Neural progenitor cell (in vitro differentiated cells): ENCODE data around the gene MZB1. TPM values are rescaled to one million over a fixed set of nuclear protein-coding genes. Genes with fewer than 3 reads are reported as not detected.

Experiments used
- DNase-seq: peaks from one replicate; pipeline ENCODE4 v3.0.0-alpha.2; 2016; ENCODE audit warnings: low spot score
- H2AFZ ChIP-seq: fragments of 200-600 bp; sonication (generic); replicated peaks from 2 replicates; pipeline ENCODE4 v1.6.1; 2016; ENCODE audit warnings: antibody characterized with exemption
- H3F3A ChIP-seq: fragments of 200-600 bp; sonication (generic); 2 replicates; pipeline ENCODE4 v1.6.1; 2016; ENCODE audit warnings: antibody characterized with exemption, low read depth
- H3K27ac ChIP-seq: fragments of 200-600 bp; sonication (generic); 2 replicates; pipeline ENCODE4 v1.5.1; 2016; ENCODE audit warnings: mild to moderate bottlenecking
- H3K27me3 ChIP-seq: fragments of 200-600 bp; sonication (generic); 2 replicates; pipeline ENCODE4 v1.6.1; 2016; ENCODE audit warnings: mild to moderate bottlenecking, moderate library complexity
- H3K36me3 ChIP-seq: fragments of 200-600 bp; sonication (generic); 2 replicates; pipeline ENCODE4 v1.5.1; 2016
- H3K4me1 ChIP-seq: fragments of 200-600 bp; sonication (generic); 2 replicates; pipeline ENCODE4 v1.6.1; 2016; ENCODE audit warnings: mixed run types
- H3K4me2 ChIP-seq: fragments of 200-600 bp; sonication (generic); 2 replicates; pipeline ENCODE4 v1.6.1; 2016
- H3K4me3 ChIP-seq: fragments of 200-600 bp; sonication (generic); 2 replicates; pipeline ENCODE4 v1.5.1; 2016
- H3K79me2 ChIP-seq: fragments of 200-600 bp; sonication (generic); 2 replicates; pipeline ENCODE4 v1.6.1; 2016; ENCODE audit warnings: low read depth
- H3K9ac ChIP-seq: fragments of 200-600 bp; sonication (generic); 2 replicates; pipeline ENCODE4 v1.6.1; 2016
- H3K9me3 ChIP-seq: fragments of 200-600 bp; sonication (generic); 2 replicates; pipeline ENCODE4 v1.5.1; 2016; ENCODE audit warnings: low read depth
- H4K20me1 ChIP-seq: fragments of 200-600 bp; sonication (generic); 2 replicates; pipeline ENCODE4 v1.6.1; 2016; ENCODE audit warnings: low read depth
- H3K27ac Mint-ChIP-seq: 3 replicates; pipeline ENCODE4 v1.8.0; 2021; ENCODE audit warnings: mixed read lengths
- H3K27me3 Mint-ChIP-seq: 2 replicates; pipeline ENCODE4 v1.8.0; 2022; ENCODE audit warnings: low read depth, mild to moderate bottlenecking, inconsistent platforms, moderate library complexity, mixed read lengths; ENCODE audit not compliant: insufficient read depth
- H3K36me3 Mint-ChIP-seq: 3 replicates; pipeline ENCODE4 v1.8.0; 2021; ENCODE audit warnings: mixed read lengths
- H3K4me1 Mint-ChIP-seq: 3 replicates; pipeline ENCODE4 v1.8.0; 2021; ENCODE audit warnings: mixed read lengths
- H3K4me3 Mint-ChIP-seq: 3 replicates; pipeline ENCODE4 v1.8.0; 2021; ENCODE audit warnings: mild to moderate bottlenecking, moderate library complexity, mixed read lengths
- H3K9me3 Mint-ChIP-seq: 3 replicates; pipeline ENCODE4 v1.8.0; 2020; ENCODE audit warnings: mixed read lengths
- EZH2 ChIP-seq: fragments of 200-600 bp; sonication (generic); IDR thresholded peaks from 2 replicates; pipeline ENCODE4 v1.6.1; 2017; ENCODE audit warnings: antibody characterized with exemption, mild to moderate bottlenecking, moderate library complexity
- EZH2phosphoT487 ChIP-seq: fragments of 200-600 bp; sonication (generic); IDR thresholded peaks from 2 replicates; pipeline ENCODE4 v1.6.1; 2017; ENCODE audit warnings: antibody characterized with exemption
- total RNA-seq: library from RNA; depleted of rRNA; stranded (reverse); fragments of >200 nt; gene quantifications from 2 replicates; pipeline ENCODE4 v1.2.3, GENCODE V29; 2015; ENCODE audit warnings: low replicate concordance
- TF ChIP-seq, protein P1 (sequence below): fragments of 200-600 bp; sonication (generic); IDR thresholded peaks from 2 replicates; pipeline ENCODE4 v1.5.1; 2017; ENCODE audit warnings: antibody characterized with exemption, mild to moderate bottlenecking

The MZB1 gene
- total RNA-seq, 1 donor from 2014 or later: not detected

DNA sequence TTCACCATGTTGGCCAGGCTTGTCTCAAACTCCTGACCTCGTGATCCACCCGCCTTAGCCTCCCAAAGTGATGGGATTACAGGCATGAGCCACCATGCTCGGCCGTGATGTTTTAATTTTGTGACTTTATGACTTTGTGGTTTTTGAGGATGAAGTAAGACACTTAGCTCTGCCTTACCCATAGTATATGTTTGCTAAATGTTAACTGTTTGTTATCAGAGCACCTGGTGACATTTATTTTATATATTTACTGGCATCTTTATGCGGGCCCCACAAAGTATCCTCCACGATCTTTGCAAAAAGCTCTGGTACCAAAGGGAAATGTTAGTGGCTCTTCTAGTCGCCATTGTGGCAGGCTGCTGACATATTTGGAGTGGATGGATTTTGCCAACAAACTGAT lies 13.3 kb downstream of the MZB1 start:
- H3K9ac ChIP-seq: no peak overlapping the region
- Mint-ChIP-seq H3K4me3 (no peak overlapping the region), H3K27me3 (peaks cover 7% of the 10 kb centered on the region), H3K36me3 (peaks cover 13% of the 10 kb centered on the region), H3K9me3 (no peaks in the 10 kb centered on the region), H3K4me1 (peaks cover 7% of the 10 kb centered on the region), H3K27ac (no peak overlapping the region)
- H2AFZ ChIP-seq: no peak overlapping the region
- no peak overlapping the region for H3K4me3 ChIP-seq
- H3K9me3 ChIP-seq: no peaks in the 10 kb centered on the region
- no peaks in the 10 kb centered on the region for H3K4me1 ChIP-seq
- no peaks in the 10 kb centered on the region for H3K36me3 ChIP-seq
- no peak overlapping the region for H3K27ac ChIP-seq
- H3F3A ChIP-seq: peaks cover 5% of the 10 kb centered on the region
- H3K4me2 ChIP-seq: no peak overlapping the region
- no peak for DNase-seq
- H3K27me3 ChIP-seq: no peaks in the 10 kb centered on the region
- H3K79me2 ChIP-seq: no peaks in the 10 kb centered on the region
- peaks cover under 1% of the 10 kb centered on the region for H4K20me1 ChIP-seq
- TF ChIP-seq EZH2 (no peak), EZH2phosphoT487 (no peak)
- TF ChIP-seq, protein P1, sequence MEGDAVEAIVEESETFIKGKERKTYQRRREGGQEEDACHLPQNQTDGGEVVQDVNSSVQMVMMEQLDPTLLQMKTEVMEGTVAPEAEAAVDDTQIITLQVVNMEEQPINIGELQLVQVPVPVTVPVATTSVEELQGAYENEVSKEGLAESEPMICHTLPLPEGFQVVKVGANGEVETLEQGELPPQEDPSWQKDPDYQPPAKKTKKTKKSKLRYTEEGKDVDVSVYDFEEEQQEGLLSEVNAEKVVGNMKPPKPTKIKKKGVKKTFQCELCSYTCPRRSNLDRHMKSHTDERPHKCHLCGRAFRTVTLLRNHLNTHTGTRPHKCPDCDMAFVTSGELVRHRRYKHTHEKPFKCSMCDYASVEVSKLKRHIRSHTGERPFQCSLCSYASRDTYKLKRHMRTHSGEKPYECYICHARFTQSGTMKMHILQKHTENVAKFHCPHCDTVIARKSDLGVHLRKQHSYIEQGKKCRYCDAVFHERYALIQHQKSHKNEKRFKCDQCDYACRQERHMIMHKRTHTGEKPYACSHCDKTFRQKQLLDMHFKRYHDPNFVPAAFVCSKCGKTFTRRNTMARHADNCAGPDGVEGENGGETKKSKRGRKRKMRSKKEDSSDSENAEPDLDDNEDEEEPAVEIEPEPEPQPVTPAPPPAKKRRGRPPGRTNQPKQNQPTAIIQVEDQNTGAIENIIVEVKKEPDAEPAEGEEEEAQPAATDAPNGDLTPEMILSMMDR: no peak

DNA sequence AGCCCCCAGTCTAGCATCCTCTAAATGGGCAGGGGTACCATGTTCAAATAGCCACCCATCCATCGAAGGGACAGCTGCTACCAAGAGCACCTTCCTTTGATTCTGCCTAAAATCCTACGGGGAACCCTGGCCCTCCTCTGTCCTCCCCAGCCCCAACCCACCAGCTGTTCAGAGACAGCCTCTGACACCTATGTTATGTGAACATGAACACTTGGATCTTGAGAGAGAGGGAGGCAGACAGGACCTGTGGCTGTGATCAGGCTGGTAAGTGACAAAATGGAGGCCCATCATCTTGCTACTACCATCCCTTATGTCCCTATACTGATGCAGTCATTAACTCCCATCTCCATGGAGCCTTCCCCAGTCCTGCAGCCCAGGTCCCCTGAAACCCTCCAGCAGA lies 14.8 kb downstream of the MZB1 start:
- Mint-ChIP-seq H3K27me3 (peaks cover 7% of the 10 kb centered on the region), H3K9me3 (no peaks in the 10 kb centered on the region), H3K4me1 (no peaks in the 10 kb centered on the region), H3K27ac (no peak overlapping the region), H3K36me3 (peaks cover 15% of the 10 kb centered on the region), H3K4me3 (no peak overlapping the region)
- Histone ChIP-seq H3K36me3 (no peaks in the 10 kb centered on the region), H3K4me2 (no peak overlapping the region), H3F3A (peaks cover 16% of the 10 kb centered on the region), H3K4me1 (no peaks in the 10 kb centered on the region), H3K9ac (no peak overlapping the region), H3K79me2 (no peaks in the 10 kb centered on the region), H2AFZ (no peak overlapping the region), H4K20me1 (peaks cover 7% of the 10 kb centered on the region), H3K27me3 (no peaks in the 10 kb centered on the region), H3K27ac (no peak overlapping the region), H3K4me3 (no peak overlapping the region), H3K9me3 (no peaks in the 10 kb centered on the region)
- DNase-seq: no peak
- TF ChIP-seq, protein P1: no peak
- TF ChIP-seq EZH2phosphoT487 (no peak), EZH2 (no peak)

DNA sequence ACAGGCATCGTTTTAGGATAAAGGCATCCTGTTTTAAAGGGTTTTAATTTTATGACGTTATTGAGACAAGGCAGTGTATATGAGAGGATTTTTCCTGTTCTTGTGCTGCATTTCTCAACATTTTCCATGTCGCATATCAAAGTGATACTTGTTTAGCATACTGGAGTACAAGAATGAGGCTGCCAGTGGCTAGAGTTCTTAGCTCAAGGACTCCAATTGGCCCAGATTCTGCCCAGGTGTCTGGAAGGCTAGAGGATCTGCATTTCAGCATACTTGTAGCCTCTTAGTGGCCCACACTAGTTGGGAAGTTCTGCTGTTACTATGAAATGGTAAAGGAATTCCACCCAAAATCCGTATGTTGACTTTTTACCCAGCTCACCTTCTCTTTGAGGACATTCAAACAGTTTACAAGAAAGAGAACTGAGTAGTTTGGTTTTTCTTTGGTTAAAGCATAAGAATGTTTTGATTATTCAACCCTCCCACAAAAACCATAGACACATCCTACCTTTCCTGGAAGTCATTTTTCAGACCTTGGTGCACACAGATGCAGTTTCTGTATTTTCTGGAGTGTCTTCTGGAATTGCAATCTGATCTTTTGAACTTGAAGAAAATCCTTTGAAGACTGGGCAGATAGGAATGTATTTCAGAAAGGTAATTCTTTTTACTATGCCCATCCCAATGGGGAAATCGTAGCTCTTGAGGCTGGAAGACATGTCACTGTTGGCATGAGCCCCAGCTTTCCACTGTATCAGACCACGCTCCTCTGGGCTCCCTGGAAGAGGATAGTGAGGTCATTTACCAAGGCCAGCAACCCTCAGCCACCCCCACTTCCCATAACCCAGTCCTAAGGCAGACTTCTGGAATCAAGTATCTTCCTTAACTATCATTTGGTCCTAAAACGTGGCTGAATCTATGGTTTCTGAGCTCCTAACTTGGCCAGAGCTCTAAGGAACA lies 18.0 kb downstream of the MZB1 start:
- peaks cover 3% of the 10 kb centered on the region for H3K27me3 Mint-ChIP-seq
- Histone ChIP-seq H2AFZ (no peak overlapping the region), H3K4me2 (no peak overlapping the region), H3K79me2 (no peaks in the 10 kb centered on the region), H3K9ac (no peak overlapping the region), H3K36me3 (peaks cover 13% of the 10 kb centered on the region), H3F3A (peaks cover 16% of the 10 kb centered on the region), H3K4me3 (no peak overlapping the region), H3K27ac (no peak overlapping the region), H3K27me3 (no peaks in the 10 kb centered on the region), H3K9me3 (no peaks in the 10 kb centered on the region), H4K20me1 (peaks cover 10% of the 10 kb centered on the region), H3K4me1 (no peaks in the 10 kb centered on the region)
- peaks cover 20% of the 10 kb centered on the region for H3K36me3 Mint-ChIP-seq
- no peak overlapping the region for H3K27ac Mint-ChIP-seq
- no peak overlapping the region for H3K4me3 Mint-ChIP-seq
- no peaks in the 10 kb centered on the region for H3K4me1 Mint-ChIP-seq
- TF ChIP-seq, protein P1: no peak
- no peak for TF ChIP-seq EZH2
- TF ChIP-seq EZH2phosphoT487: no peak
- no peaks in the 10 kb centered on the region for H3K9me3 Mint-ChIP-seq
- DNase-seq: no peak
